NCI-H748 (cell line): ENCODE results near the gene CTSF.

Experiments used
- DNase-seq: peaks from one replicate; lab custom pipeline; 2025; ENCODE audit not compliant: unreplicated experiment; lab: John Stamatoyannopoulos, UW

Gene CTSF

DNA sequence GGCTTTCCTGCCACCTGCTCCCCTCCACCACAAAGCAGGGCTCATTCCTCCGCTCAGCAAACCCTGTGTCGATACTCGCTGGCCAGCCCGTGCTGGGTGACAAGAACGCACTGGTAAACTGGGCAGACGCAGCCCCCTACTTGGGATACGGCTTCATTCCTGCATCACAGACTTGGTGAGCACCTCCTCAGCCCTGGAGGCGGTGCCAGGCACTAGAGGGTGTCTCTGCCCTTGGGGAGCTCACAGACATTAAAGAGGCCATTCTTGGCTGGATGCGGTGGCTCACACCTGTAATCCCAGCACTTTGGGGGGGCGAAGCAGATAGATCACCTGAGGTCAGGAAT, 28.6 kb downstream of the CTSF start:
- no peak for DNase-seq

DNA sequence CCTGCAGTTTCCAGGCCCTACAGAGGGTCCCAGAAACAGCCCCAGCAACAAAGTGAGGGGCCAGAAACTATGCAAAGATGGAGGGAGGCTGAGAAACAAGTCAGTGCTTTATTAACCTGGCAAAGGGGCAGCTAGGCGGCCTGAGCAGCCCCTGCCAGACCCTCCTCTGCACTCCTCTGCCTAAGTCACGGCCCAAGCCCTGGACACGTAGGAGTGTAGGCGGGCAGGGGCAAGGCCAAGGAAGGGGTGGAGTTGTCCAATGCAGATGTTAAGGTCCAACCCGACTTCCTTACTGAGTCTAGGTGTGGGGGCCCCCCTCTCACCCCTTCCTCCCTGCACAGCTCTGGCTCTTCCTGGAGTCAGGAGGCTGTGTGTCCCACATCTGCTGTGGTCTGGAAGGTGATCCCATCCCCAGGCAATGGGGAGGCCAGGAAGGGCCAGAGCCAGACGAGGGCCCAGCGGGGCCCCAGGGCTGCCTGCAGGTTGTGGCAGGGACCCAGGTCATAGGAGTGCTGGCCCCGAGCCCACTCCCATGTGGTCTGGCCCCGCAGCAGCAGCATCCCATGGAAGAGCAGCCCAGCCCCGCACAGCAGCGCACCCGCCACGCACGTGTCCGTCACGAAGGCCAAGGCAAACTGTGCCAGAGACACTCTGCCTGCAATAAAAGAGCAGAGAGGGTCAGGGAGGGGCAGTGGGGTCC, 29.1 kb downstream of the CTSF start:
- no peak for DNase-seq

DNA sequence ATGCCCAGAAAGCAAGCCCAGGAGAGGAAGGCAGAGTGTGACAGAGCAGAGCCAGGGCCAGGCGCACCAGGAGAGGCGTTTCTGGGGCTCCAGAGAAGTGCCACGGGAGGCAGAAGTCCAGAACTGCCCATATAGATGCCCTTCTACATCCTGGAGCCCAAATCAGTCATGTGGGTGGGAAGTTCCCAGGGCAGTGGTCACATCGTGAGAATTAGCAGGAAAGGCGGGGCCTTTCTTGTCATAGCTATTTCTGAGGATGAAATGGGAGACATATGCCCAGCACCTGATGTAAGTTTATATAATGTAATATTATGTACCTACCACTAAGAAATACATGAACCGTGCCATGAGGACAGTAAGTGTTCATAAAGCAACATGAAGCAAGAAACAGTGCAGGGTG, 35.6 kb downstream of the CTSF start:
- no peak for DNase-seq

DNA sequence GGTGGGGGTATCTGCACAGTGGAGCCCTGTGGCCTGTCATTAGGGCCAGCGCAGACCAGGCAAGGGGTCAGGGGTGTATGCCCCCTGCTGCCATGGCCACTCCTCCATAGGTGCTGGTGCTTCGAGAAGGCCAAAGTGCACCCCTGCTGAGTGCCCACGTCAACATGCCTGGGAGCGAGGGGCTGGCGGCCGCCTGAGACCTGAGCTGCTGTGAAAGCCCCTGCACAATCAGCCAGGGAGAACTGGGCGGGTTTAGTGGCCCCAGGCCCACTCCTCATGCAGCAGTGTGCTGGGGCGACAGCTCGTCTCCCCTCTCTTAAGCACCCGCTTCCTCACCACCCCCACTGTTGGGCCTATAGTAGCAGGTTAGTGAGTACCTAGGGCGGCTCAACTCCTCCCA, 36.6 kb downstream of the CTSF start:
- no peak for DNase-seq

DNA sequence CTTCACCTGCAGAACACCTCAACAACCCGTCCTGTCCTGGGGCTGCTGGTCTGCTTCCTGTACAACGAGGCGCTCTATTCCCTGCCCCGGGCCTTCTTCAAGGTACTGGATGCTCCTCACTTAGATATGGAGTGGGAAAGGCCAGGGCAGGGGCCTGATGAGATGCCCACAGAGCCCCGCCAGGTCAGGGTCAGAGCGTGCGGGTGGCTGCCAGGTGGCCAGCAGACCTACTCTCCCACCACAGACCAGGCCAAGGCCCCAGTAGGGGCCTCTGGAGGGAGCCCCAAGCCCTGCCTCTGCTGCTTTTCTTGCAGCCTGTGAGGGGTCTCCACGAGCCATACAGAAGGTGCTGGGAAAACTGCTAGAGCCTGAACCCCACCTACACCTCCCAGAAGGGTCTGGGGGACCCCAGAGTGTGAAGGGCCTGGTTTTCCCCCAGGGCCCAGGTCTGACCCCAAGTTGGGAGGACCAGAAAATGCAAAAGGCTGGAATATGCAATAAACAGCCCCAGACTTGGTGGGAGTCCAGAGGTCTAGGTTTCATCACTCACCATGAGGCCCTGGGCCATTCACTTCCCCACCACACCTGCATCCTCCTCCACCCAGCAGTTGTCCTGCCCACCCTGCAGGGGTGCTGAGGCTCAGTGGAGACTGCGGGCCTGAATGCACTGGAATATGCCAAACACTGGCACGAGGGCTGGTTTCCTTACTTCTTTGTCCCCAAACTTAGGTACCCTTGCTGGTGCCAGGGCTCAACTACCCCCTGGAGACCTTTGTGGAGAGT, 37.3 kb downstream of the CTSF start:
- no peak for DNase-seq

DNA sequence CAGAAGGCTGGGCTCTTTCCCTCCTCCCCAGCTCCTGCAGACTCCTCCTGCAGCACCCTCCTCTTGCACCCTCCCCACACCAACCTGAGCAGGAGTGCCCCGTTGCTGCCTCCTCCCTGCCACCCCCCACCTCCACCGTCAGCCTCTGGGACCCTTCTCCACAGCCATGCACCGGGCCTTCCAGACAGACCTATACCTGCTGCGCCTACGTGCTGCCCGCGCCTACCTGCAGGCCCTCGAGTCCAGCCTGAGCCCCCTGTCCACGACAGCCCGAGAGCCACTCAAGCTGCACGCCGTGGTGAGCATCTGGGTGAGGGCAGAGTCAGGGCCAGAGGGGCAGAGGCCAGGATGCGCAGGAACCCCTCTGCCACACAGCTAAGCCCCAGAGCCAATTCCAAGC, 38.8 kb downstream of the CTSF start:
- DNase-seq: no peak

DNA sequence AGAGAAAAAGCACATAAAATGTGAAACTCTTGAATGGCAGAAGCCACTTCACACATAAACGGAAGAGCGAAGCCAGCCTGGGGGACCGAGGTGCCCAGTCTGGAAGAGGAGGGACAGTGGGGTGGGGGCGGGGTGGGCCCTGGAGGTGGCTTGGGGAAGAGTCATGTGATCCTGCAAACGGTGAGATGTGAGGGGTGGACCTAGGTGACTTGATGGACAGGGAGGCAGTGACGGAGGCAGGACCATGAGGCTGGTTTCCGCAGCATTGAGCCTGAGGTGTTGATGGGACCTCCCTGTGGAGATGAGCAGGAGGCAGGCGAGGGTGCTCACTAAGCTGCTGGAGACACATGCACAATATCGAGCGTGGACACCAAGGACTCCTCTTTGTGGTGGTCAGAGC, 39.3 kb downstream of the CTSF start:
- no peak for DNase-seq

DNA sequence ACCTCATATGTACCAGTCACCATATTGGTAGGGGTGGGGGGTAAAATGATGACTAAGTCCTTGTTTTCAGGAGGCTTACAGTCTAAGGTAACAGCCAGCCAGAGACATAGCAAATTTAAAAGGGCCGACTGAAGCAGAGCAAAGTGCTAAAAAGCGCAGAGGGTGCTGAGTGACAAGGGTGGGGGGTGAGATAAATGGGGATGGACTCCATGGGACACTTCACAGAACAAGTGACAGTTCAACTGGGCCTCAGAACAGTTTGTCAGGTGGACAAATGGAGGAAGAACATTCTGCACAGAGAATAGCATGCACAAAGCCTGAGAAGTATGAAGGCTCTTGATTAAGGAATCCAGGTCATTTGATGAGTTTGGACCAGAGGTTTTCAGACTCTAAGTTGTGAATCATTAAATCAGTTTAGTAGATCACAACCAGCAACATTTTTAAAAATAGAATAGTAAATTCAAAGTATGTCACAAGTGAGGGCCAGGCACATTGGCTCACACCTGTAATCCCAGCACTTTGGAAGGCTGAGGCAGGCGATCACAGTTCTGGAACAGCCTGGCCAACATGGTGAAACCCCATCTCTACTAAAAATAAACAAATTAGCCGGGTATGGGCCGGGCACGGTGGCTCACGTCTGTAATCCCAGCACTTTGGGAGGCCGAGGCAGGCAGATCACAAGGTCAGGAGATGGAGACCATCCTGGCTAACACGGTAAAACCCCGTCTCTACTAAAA, 43.9 kb downstream of the CTSF start:
- DNase-seq: no peak

DNA sequence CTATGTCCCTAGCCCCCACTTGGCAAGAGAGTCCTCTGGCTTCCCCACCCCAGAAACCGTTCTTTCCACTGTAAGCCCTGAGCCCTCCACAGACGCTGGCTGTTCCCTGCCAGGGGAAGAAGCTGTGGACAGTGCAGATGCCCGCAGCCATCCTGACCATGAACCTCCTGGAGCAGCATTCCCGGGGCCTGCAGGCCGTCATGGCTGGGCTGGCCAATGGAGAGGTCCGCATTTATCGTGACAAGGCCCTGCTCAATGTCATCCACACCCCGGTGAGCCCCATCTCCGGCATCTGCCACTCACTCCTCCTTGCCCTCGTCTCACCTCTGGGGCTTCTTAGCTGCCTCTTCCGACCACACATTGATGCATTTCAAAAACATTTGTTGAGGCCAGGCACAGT, 44.8 kb downstream of the CTSF start:
- DNase-seq: no peak
